H1 (cell line): Measurements from ENCODE around the gene WDR11. TPM values are rescaled to one million over a fixed set of nuclear protein-coding genes. Genes with fewer than 3 reads are reported as not detected.

ENCODE experiments used
- SIX5 ChIP-seq: IDR thresholded peaks from 2 replicates; pipeline ENCODE4 v1.6.1; 2011; ENCODE audit warnings: mild to moderate bottlenecking, low read depth, low read length
- SP4 ChIP-seq: IDR thresholded peaks from 2 replicates; pipeline ENCODE4 v1.6.1; 2012; ENCODE audit warnings: low read length, inconsistent platforms
- SRF ChIP-seq: IDR thresholded peaks from 2 replicates; pipeline ENCODE4 v1.6.1; 2011; ENCODE audit warnings: mild to moderate bottlenecking, low read depth, low read length, moderate library complexity
- TAF7 ChIP-seq: optimal IDR thresholded peaks from 2 replicates; pipeline ENCODE3; 2011; ENCODE audit warnings: low read depth, mild to moderate bottlenecking, inconsistent platforms, low read length, moderate library complexity, borderline replicate concordance
- polyA plus RNA-seq, 7 experiments: library from polyadenylated mRNA; depleted of rRNA in 3 of 7; stranded (reverse) in 5 of 7; unstranded in 2 of 7; fragments of >200 nt in 5 of 7; fragments of 200-250 nt in 2 of 7; gene quantifications; 1 replicate in 5 of 7; 2 replicates in 1 of 7; 4 replicates in 1 of 7; pipeline versions ENCODE4 v1.2.1 to v1.2.3, GENCODE V29; 2011 to 2013; ENCODE audit warnings: missing spikeins in 2 of 7, mixed read lengths in 2 of 7
- total RNA-seq: library from RNA; stranded (reverse); fragmentation: NEBNext Ultra II Directional; extraction: Animal tissue kit (Norgen Biotek cat#: 25700); gene quantifications from 2 replicates; pipeline ENCODE4 v1.2.1, GENCODE V29; 2021

The WDR11 gene
- total and polyA plus RNA-seq, 2 of the 8 experiments (the other 6 are each of a cell fraction or from before 2014, with no cell fraction given), result 39.7 to 41.9 TPM

DNA sequence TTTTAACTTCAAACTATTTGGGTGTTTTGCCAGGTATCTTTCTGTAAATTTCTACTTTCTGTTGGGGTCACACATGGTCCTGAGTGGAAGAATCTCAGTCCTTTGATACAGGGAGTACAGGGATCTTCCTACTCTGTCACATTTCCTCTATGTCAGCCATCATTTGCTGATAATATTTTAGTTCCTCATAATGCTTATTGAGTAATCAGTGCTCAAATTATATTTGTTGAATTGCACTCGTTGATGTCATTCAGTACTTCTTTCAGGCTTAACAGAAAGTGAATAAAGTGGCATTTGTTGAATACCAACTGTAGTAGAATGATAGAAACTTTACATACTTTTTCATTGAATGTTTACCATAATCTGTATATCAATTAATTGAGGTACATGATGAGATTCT, 31.9 kb downstream of the WDR11 start (continued):
- TF ChIP-seq SRF (no peak), SP4 (no peak), TAF7 (no peak), SIX5 (no peak)
